Prostate gland (tissue), 2 donors: ENCODE data around the gene CARD9.

Experiments used
- POLR2AphosphoS5 ChIP-seq: sonication (generic); formaldehyde crosslinking; IDR thresholded peaks from one replicate; pipeline ENCODE4 v1.6.1; 2017; ENCODE audit warnings: antibody characterized with exemption
- TF ChIP-seq, protein P1 (sequence below), 4 experiments: fragments of 200-600 bp in 2 of 4; fragments of 450-650 bp in 2 of 4; sonication (generic) in 2 of 4; IDR thresholded peaks; 1 replicate in 3 of 4; 2 replicates in 1 of 4; pipeline ENCODE4 v1.5.1; 2016 to 2019; ENCODE audit warnings: antibody characterized with exemption in 4 of 4, mild to moderate bottlenecking in 2 of 4, moderate library complexity in 2 of 4

DNA sequence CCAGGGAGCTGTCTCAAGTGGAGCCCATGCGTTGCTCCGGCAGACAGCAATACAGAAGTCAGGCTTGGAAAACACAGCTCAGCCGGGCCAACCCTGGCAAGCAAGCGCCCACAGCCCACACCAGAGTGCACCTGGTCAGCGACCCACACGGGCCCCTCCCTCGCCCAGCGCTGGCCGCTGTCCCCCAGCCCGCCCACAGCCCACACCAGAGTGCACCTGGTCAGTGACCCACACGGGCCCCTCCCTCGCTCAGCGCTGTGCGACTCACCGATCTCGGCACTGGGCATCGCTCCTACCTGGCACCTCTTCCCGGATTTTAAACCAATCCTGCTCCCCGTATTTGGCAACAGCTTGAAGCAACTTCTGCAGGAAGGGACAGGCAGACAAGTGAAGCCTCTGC is 13.7 kb upstream of the CARD9 start:
- TF ChIP-seq, protein P1, sequence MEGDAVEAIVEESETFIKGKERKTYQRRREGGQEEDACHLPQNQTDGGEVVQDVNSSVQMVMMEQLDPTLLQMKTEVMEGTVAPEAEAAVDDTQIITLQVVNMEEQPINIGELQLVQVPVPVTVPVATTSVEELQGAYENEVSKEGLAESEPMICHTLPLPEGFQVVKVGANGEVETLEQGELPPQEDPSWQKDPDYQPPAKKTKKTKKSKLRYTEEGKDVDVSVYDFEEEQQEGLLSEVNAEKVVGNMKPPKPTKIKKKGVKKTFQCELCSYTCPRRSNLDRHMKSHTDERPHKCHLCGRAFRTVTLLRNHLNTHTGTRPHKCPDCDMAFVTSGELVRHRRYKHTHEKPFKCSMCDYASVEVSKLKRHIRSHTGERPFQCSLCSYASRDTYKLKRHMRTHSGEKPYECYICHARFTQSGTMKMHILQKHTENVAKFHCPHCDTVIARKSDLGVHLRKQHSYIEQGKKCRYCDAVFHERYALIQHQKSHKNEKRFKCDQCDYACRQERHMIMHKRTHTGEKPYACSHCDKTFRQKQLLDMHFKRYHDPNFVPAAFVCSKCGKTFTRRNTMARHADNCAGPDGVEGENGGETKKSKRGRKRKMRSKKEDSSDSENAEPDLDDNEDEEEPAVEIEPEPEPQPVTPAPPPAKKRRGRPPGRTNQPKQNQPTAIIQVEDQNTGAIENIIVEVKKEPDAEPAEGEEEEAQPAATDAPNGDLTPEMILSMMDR (IDR thresholded peaks at IDR 0.05): no peak
- no peak for TF ChIP-seq POLR2AphosphoS5
